Mesodermal cell (in vitro differentiated cells): ENCODE results near the gene OPTN.
"Not testable (repeated sequence)": the region's sequence is repeated elsewhere in the genome, so short reads cannot be mapped to it uniquely, and the experiment has no call there.

ENCODE experiments used
- H3K27ac ChIP-seq: 2 replicates; pipeline ENCODE4 v1.7.0; 2013; ENCODE audit warnings: mild to moderate bottlenecking, low read depth, low read length, moderate library complexity; ENCODE audit not compliant: severe bottlenecking
- H3K36me3 ChIP-seq: 2 replicates; pipeline ENCODE4 v1.7.1; 2013; ENCODE audit warnings: mild to moderate bottlenecking, low read length, moderate library complexity; ENCODE audit not compliant: control insufficient read depth, insufficient read depth
- H3K4me1 ChIP-seq: one replicate; pipeline ENCODE4 v1.7.1; 2013; ENCODE audit warnings: mild to moderate bottlenecking, low read length; ENCODE audit not compliant: insufficient read depth, control insufficient read depth, poor library complexity, severe bottlenecking
- H3K4me3 ChIP-seq: 2 replicates; pipeline ENCODE4 v1.7.0; 2013; ENCODE audit warnings: low read length, control low read depth, mild to moderate bottlenecking; ENCODE audit not compliant: insufficient read depth, poor library complexity, severe bottlenecking; ENCODE audit errors: extremely low read depth
- H3K9me3 ChIP-seq: 2 replicates; pipeline ENCODE4 v1.7.1; 2013; ENCODE audit warnings: mild to moderate bottlenecking, low read length, moderate library complexity; ENCODE audit not compliant: control insufficient read depth
- WGBS, 2 experiments: methylation state at CpG; one replicate each; pipeline ENCODE4 v1.1.5; 2013; ENCODE audit warnings: missing lambda C conversion rate in 2 of 2; ENCODE audit not compliant: insufficient coverage in 2 of 2; 5-methylcytosine and 5-hydroxymethylcytosine counted together

Gene OPTN

DNA sequence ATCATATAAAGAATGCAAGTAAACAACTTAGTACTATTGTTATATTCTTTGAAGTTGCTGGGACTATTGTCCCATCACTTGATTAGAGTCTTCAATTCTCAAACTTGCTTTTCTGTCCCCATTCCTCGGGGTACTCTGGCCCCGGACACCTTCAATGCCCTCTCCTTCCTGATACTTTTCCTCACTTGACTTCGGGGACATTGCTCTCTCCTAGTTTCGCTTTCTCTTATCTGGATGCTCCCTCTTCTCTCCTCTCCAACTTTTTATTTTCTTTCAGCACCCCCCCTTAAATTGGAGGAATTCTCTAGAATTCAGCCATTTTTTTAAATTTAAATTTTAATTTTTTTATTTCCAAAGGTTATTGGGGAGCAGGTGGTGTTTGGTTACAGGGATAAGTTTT lies 10.6 kb upstream of the OPTN start:
- H3K4me1 ChIP-seq, result no peaks in the 10 kb centered on the region
- H3K9me3 ChIP-seq, result no peaks in the 10 kb centered on the region
- no peak overlapping the region for H3K27ac ChIP-seq
- WGBS, 2 experiments, result 88 to 93% methylated on average over 4 of the region's 4 CpGs
- no peaks in the 10 kb centered on the region for H3K36me3 ChIP-seq
- no peak overlapping the region for H3K4me3 ChIP-seq

GRCh38 chr10:13090289-13090688 lies 9.7 kb upstream of the OPTN start:
- Histone ChIP-seq H3K4me3 (no peak overlapping the region), H3K4me1 (no peaks in the 10 kb centered on the region), H3K36me3 (no peaks in the 10 kb centered on the region), H3K9me3 (no peaks in the 10 kb centered on the region), H3K27ac (no peak overlapping the region)
- WGBS, 2 experiments, result 33 to 89% methylated on average over 1 to 2 of the region's 2 CpGs

GRCh38 chr10:13091801-13092200 lies 8.2 kb upstream of the OPTN start:
- Histone ChIP-seq H3K4me3 (no peak overlapping the region), H3K4me1 (no peaks in the 10 kb centered on the region), H3K36me3 (no peaks in the 10 kb centered on the region), H3K27ac (no peak overlapping the region), H3K9me3 (no peaks in the 10 kb centered on the region)
- WGBS, 2 experiments, result no CpG with 5 or more reads among the region's 3 CpGs

DNA sequence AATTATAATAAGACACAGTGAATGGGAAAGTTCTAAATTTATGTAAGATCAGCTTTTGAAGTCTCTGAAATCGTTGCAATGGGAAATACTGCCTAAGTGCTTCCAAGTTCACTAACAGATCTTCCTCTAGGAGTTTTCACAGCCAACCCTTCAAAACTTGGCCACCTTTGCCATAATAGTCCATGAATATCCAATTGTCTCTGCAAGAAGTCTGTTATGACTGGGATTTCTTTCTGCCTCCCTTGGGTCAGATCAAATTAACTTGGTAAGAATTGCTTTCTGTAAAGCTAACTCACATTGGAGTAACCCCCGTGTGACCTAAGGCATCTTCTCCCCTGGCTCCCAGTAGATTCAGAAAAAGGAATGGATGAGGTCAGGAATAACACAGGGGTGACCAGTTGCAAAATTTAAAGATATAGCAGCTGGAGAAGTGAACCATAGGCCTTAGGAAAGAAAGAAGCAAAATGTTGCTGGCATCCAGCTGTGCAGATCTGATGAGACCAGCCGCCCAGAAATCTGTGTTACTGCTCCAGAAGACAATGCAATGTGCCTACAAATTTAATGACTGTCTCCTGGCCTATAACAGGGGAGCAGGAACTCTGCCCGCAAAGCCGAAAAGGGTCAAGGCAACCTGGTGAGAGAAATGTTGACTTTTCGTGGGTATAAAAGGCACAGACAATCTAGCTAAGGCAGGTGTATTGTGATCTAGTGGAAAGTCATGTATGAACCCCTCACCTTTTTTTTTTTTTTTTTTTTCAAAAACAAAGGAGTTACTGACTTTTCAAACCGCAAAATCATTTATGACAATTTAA lies 7.5 kb upstream of the OPTN start:
- no peak overlapping the region for H3K27ac ChIP-seq
- WGBS, 2 experiments, result 33 to 65% methylated on average over 1 to 5 of the region's 7 CpGs

GRCh38 chr10:13094082-13094481 lies 5.9 kb upstream of the OPTN start:
- not testable (repeated sequence) for H3K27ac ChIP-seq, H3K4me1 ChIP-seq, H3K4me3 ChIP-seq, H3K9me3 ChIP-seq, H3K36me3 ChIP-seq
- WGBS, 2 experiments, result no CpG with 5 or more reads among the region's 4 CpGs

More for the DNA sequence above, 7.5 kb upstream of the OPTN start:
- H3K9me3 ChIP-seq, result no peaks in the 10 kb centered on the region
- no peaks in the 10 kb centered on the region for H3K36me3 ChIP-seq
- H3K4me1 ChIP-seq, result no peaks in the 10 kb centered on the region
- no peak overlapping the region for H3K4me3 ChIP-seq

DNA sequence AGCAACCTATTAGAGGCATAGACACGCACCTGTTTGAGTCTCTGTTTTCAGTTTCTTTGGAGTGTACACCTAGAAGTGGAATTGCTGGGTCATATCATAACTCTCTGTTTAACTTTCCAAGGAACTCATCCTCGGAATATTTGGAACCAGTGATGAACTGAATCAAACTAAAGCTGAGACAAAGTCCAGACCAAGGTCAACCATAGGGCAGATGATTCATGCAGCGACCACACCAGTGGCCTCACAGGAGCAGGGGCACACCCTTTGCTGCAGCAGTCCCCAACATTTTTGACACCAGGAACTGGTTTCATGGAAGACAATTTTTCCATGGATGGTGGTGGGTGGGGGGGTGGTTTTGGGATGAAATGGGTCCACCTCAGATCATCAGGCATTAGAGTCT lies 4.9 kb upstream of the OPTN start:
- no peaks in the 10 kb centered on the region for H3K36me3 ChIP-seq
- H3K4me3 ChIP-seq, result no peak overlapping the region
- no peaks in the 10 kb centered on the region for H3K4me1 ChIP-seq
- no peak overlapping the region for H3K27ac ChIP-seq
- H3K9me3 ChIP-seq, result no peaks in the 10 kb centered on the region
- 92 to 94% methylated on average over 2 of the region's 3 CpGs for WGBS, 2 experiments

GRCh38 chr10:13095929-13096328 lies 4.0 kb upstream of the OPTN start:
- no peak overlapping the region for H3K4me3 ChIP-seq
- 88 to 100% methylated on average over 2 of the region's 2 CpGs for WGBS, 2 experiments
- peaks cover 3% of the 10 kb centered on the region for H3K4me1 ChIP-seq
- H3K27ac ChIP-seq, result no peak overlapping the region
- no peaks in the 10 kb centered on the region for H3K9me3 ChIP-seq
- H3K36me3 ChIP-seq, result no peaks in the 10 kb centered on the region

GRCh38 chr10:13099144-13099665 lies 758 bp upstream of the OPTN start:
- Histone ChIP-seq H3K27ac (peak overlapping the region; percentile 79), H3K9me3 (no peaks in the 10 kb centered on the region)
- 0% methylated on average over 4 of the region's 14 CpGs; no CpG with 5 or more reads in 1 of the 2 experiments for WGBS, 2 experiments

DNA sequence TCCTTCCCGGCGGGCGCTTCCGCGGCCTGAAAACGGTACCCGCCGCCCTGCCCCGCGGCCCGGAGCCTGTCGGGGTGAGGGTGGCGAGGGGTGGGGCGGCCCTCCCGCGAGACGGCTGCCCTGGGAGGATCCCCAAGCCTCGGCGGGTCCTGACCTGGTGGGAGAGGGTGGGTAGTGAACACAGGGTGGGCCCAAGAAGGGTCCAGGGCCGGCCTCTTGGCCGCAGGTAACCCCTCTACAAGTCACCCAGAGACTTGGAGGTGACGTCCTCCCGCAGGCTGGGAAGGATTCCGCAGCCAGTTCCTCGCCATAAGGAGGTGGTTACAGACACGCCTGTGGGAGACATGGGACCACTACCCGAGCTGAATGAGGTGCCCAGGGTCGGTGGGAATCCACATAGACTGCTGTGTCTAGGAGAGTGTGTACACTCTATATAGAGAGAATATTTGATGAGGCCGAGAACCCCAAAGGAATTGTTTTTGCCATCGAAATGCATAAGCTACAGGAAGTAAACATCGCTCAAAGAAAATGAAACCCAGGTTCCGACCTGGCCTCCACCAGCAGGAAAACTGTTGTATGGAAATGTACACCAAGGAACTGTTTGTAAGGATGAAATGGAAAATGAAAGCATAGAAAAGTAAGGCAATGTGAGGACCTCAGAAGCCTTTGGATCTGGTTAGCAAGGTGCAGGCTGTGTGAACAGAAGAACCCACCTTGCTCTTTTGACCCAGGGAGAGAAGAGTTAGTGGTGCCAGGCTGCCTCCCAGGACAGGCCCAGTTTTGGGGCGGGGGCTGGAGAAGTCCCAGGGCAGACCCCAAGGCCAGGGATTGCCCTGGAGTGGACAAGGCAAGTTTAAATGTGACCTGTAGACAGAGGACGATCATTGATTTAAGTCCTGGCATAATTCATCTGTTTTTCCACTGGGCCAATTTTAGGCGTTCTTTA lies 659 bp downstream of the OPTN start:
- H3K27ac ChIP-seq, result no peak overlapping the region
- 27 to 44% methylated on average over 16 to 24 of the region's 35 CpGs for WGBS, 2 experiments
- no peaks in the 10 kb centered on the region for H3K9me3 ChIP-seq
- H3K4me1 ChIP-seq, result peaks cover 4% of the 10 kb centered on the region
- H3K4me3 ChIP-seq, result peak overlapping the region; percentile 65
- H3K36me3 ChIP-seq, result no peaks in the 10 kb centered on the region

More at GRCh38 chr10:13099144-13099665, 758 bp upstream of the OPTN start:
- Histone ChIP-seq H3K4me3 (peak overlapping the region; percentile 65), H3K36me3 (no peaks in the 10 kb centered on the region), H3K4me1 (peaks cover 4% of the 10 kb centered on the region)

GRCh38 chr10:13102002-13102794 lies 2.2 kb downstream of the OPTN start:
- Histone ChIP-seq H3K36me3 (no peaks in the 10 kb centered on the region), H3K9me3 (no peaks in the 10 kb centered on the region), H3K27ac (no peak overlapping the region), H3K4me1 (peaks cover 4% of the 10 kb centered on the region), H3K4me3 (no peak overlapping the region)
- WGBS, 2 experiments, result 81 to 87% methylated on average over 11 of the region's 13 CpGs
